GM12801 (cell line): ENCODE results near the gene DAZAP1.

Experiments
- TF ChIP-seq, protein P1 (sequence below): IDR thresholded peaks from one replicate; pipeline ENCODE4 v1.5.1; 2011; ENCODE audit warnings: control low read depth; ENCODE audit not compliant: insufficient read length; ENCODE audit errors: extremely low read depth

DAZAP1 gene

GRCh38 chr19:1451916-1452801 is 44.8 kb downstream of the DAZAP1 start:
- TF ChIP-seq, protein P1, sequence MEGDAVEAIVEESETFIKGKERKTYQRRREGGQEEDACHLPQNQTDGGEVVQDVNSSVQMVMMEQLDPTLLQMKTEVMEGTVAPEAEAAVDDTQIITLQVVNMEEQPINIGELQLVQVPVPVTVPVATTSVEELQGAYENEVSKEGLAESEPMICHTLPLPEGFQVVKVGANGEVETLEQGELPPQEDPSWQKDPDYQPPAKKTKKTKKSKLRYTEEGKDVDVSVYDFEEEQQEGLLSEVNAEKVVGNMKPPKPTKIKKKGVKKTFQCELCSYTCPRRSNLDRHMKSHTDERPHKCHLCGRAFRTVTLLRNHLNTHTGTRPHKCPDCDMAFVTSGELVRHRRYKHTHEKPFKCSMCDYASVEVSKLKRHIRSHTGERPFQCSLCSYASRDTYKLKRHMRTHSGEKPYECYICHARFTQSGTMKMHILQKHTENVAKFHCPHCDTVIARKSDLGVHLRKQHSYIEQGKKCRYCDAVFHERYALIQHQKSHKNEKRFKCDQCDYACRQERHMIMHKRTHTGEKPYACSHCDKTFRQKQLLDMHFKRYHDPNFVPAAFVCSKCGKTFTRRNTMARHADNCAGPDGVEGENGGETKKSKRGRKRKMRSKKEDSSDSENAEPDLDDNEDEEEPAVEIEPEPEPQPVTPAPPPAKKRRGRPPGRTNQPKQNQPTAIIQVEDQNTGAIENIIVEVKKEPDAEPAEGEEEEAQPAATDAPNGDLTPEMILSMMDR, result no peak

DNA sequence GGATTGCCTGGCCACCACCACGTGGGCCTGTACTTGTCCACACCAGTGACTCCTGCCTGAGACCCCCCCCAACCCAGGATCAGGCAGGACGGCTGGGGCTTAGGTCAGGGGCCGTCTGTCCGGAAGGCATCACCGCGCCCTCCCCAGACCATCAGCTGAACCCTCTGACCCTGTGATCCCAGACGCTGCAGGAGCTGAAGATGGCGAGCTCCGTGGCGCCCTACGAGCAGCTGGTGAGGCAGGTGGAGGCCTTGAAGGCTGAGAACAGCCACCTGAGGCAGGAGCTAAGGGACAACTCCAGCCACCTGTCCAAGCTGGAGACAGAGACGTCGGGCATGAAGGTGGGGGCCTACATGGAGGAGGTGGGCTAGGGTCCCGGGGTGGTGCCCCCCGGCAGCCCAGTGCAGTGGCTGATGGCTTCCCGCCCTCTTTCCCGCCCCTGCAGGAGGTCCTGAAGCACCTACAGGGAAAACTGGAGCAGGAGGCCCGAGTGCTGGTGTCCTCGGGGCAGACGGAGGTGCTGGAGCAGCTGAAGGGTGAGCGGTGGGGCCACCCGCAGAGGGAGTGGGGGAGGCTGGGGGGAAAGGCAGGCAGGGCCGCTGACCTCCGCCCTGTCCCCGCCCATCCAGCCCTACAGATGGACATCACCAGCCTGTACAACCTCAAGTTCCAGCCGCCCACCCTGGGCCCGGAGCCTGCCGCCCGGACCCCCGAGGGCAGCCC is 45.6 kb downstream of the DAZAP1 start:
- TF ChIP-seq, protein P1, result no peak

- TF ChIP-seq, protein P1, result no peak
Observed at GRCh38 chr19:1453525-1454364, 46.4 kb downstream of the DAZAP1 start.

- TF ChIP-seq, protein P1, result no peak
Observed at GRCh38 chr19:1455002-1455335, 47.6 kb downstream of the DAZAP1 start.

DNA sequence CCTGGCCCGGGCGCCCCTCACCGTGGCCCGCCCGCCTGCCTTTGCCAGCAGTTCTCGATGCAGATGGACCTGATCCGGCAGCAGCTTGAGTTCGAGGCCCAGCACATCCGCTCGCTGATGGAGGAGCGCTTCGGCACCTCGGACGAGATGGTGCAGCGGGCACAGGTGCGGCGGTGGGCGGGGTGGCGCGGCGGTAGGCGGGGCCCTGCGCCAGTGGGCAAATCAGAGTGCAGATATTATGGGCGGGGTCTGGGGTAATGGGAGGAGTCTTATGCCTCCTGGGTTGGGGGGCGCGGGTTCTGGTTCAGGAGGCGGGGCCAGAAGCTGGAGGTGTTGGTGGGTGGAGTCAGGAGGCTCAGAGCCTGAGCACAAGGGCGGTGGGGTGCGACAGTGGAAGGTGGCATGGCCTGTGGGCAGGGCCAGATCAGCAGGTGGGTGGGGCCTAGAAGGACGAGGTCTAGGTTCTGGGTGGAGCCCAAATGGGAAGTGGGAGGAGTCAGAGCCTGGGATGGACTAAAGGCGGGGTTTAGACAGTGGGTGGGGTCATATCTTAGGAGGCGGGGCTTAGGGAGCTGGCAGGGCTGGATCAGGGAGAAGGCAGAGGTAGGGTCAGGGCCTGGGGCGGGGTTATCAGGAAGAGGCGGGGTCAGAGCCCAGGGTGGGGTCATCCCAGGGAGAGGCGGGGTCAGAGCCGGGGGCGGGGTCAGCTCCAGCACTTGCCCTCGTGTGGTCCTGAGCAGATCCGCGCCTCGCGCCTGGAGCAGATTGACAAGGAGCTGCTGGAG is 48.1 kb downstream of the DAZAP1 start:
- TF ChIP-seq, protein P1, result no peak

GRCh38 chr19:1456121-1456900 is 48.9 kb downstream of the DAZAP1 start:
- TF ChIP-seq, protein P1, result no peak
